Measurements from ENCODE around the gene GNAS-AS1.

- TF ChIP-seq EZH2phosphoT487 (IDR thresholded peaks at IDR 0.05; ENCODE audit: unreplicated experiment) (no peak), EZH2 (IDR thresholded peaks at IDR 0.05; ENCODE audit: low read depth, unreplicated experiment) (peak; percentile 90), CTCF (conservative IDR thresholded peaks at IDR 0.05; ENCODE audit: low read depth in 2 of 2) (no peak), POLR2AphosphoS5 (IDR thresholded peaks at IDR 0.05; ENCODE audit: low read depth) (no peak), REST (IDR thresholded peaks at IDR 0.05; ENCODE audit: unreplicated experiment) (no peak), ZNF331 (CRISPR knock-in tag; IDR thresholded peaks at IDR 0.05; ENCODE audit: low read depth) (no peak), CREB1 (CRISPR knock-in tag; IDR thresholded peaks at IDR 0.05; ENCODE audit: low read depth) (no peak), NANOG (IDR thresholded peaks at IDR 0.05; ENCODE audit: borderline replicate concordance) (no peak), ETS1 (IDR thresholded peaks at IDR 0.05) (no peak), ZNF462 (CRISPR knock-in tag; IDR thresholded peaks at IDR 0.05) (no peak), ZNF114 (CRISPR knock-in tag; IDR thresholded peaks at IDR 0.05) (no peak), STAT1 (IDR thresholded peaks at IDR 0.05; ENCODE audit: unreplicated experiment) (no peak)
Observed at GRCh38 chr20:58855506-58856389, 5.0 kb upstream of the GNAS-AS1 start.
